ENCODE measurements around the gene STING1. TPM values are rescaled to one million over a fixed set of nuclear protein-coding genes. Genes with fewer than 3 reads are reported as not detected.

The STING1 gene
- total RNA-seq, 1 experiment from 2014 or later: 22.8 TPM

- ChIA-PET CTCF (no interaction called here), POLR2A (no interaction called here)
- TF ChIP-seq POLR2AphosphoS5 (IDR thresholded peaks at IDR 0.05; ENCODE audit: low read depth, low read length) (no peak), REST (IDR thresholded peaks at IDR 0.05; ENCODE audit: insufficient read depth in 1 of 2, low read depth in 2 of 2, low read length in 1 of 2) (no peak), SIN3A (IDR thresholded peaks at IDR 0.05; ENCODE audit: borderline replicate concordance, insufficient read depth, low read depth, low read length) (no peak), TCF7L2 (IDR thresholded peaks at IDR 0.05; ENCODE audit: low read depth, low read length) (no peak), CTCF (IDR thresholded peaks at IDR 0.05) (no peak)
- Histone ChIP-seq H3K27ac (ENCODE audit: low read length) (no peak within 1 kb of the TSS), H3K9me3 (ENCODE audit: control insufficient read depth, insufficient read depth, low read depth, low read length) (no peaks in the 10 kb centered on the region), H3K27me3 (ENCODE audit: control insufficient read depth, insufficient read depth, low read length) (no peaks in the 10 kb centered on the region), H3K36me3 (ENCODE audit: control insufficient read depth, insufficient read depth, low read length) (no peaks in the 10 kb centered on the region), H3K4me3 (ENCODE audit: low read depth in 2 of 2, low read length in 2 of 2) (no peak within 1 kb of the TSS), H3K4me1 (ENCODE audit: control insufficient read depth, insufficient read depth, low read length) (no peaks in the 10 kb centered on the region)
- in situ Hi-C loops (cut with HindIII; ENCODE audit: low pct_unique_long_range_greater_than_20kb, low sequenced_read_pairs): no loop called here
- intact Hi-C loops (cut with micrococcal nuclease; ENCODE audit: unreplicated experiment): no loop called here
- DNase-seq (ENCODE audit: low read depth, low spot score): no peak
- no TSS peak for BruUV-seq (replicated peaks)
- ATAC-seq: no peak
Measured at GRCh38 chr5:139470821-139471300, 11.7 kb downstream of the STING1 start, which contains the start of gene SMIM33. Gene SMIM33 (plus strand): TSS chr5:139471004. CDS start chr5:139471122, 118 bp downstream.

- in situ Hi-C loops (cut with HindIII; ENCODE audit: low pct_unique_long_range_greater_than_20kb, low sequenced_read_pairs) (no loop called here), intact Hi-C loops (cut with micrococcal nuclease; ENCODE audit: unreplicated experiment) (no loop called here)
- BruUV-seq (replicated peaks): no TSS peak
- ChIA-PET POLR2A (interaction anchor here (0.6 kb wide), 1 partner anchor 20 kb away, joined by 3 read pairs; no protein-coding TSS in a partner anchor), CTCF (no interaction called here)
- ATAC-seq: peak; percentile 68
- no peak overlapping the region for H3K27ac ChIP-seq (ENCODE audit: low read length)
- no peaks in the 10 kb centered on the region for H3K36me3 ChIP-seq (ENCODE audit: control insufficient read depth, insufficient read depth, low read length)
- H3K4me3 ChIP-seq (ENCODE audit: low read depth in 2 of 2, low read length in 2 of 2): no peak overlapping the region
- H3K27me3 ChIP-seq (ENCODE audit: control insufficient read depth, insufficient read depth, low read length): no peaks in the 10 kb centered on the region
- H3K9me3 ChIP-seq (ENCODE audit: control insufficient read depth, insufficient read depth, low read depth, low read length): no peaks in the 10 kb centered on the region
- TF ChIP-seq TCF7L2 (IDR thresholded peaks at IDR 0.05; ENCODE audit: low read depth, low read length) (no peak), SIN3A (IDR thresholded peaks at IDR 0.05; ENCODE audit: borderline replicate concordance, insufficient read depth, low read depth, low read length) (no peak), POLR2AphosphoS5 (IDR thresholded peaks at IDR 0.05; ENCODE audit: low read depth, low read length) (no peak), REST (IDR thresholded peaks at IDR 0.05; ENCODE audit: insufficient read depth in 1 of 2, low read depth in 2 of 2, low read length in 1 of 2) (no peak), CTCF (IDR thresholded peaks at IDR 0.05) (no peak)
- DNase-seq (ENCODE audit: low read depth, low spot score): no peak
- no peaks in the 10 kb centered on the region for H3K4me1 ChIP-seq (ENCODE audit: control insufficient read depth, insufficient read depth, low read length)
Measured at GRCh38 chr5:139468421-139468931, 14.1 kb downstream of the STING1 start.
